ENCODE results near the gene KIF1B. TPM values are rescaled to one million over a fixed set of nuclear protein-coding genes. Genes with fewer than 3 reads are reported as not detected.
A peak's percentile ranks its signal among the peaks of the same experiment; 100 is the strongest.

KIF1B gene
- total RNA-seq, 1 experiment from 2014 or later = 57.7 TPM

GRCh38 chr1:10280439-10281350 is 70.3 kb downstream of the KIF1B start:
- whole genome bisulfite sequencing (ENCODE audit: extremely low coverage, insufficient read length, low lambda C conversion rate) = no CpG with 5 or more reads among the region's 3 CpGs
- H3K56ac ChIP-seq (ENCODE audit: insufficient read length, low read depth, low read length) = no peak overlapping the region
- H2BK15ac ChIP-seq (ENCODE audit: low read depth, low read length) = no peak overlapping the region
- H3K36me3 Mint-ChIP-seq (ENCODE audit: insufficient read depth in 1 of 3, low read depth in 3 of 3) = peaks cover 5 to 63% (median 45%) of the 10 kb centered on the region in 3 experiments; a peak in 5 of 7 replicates
- no peaks in the 10 kb centered on the region for H3K9me3 Mint-ChIP-seq
- TF ChIP-seq, protein P1, sequence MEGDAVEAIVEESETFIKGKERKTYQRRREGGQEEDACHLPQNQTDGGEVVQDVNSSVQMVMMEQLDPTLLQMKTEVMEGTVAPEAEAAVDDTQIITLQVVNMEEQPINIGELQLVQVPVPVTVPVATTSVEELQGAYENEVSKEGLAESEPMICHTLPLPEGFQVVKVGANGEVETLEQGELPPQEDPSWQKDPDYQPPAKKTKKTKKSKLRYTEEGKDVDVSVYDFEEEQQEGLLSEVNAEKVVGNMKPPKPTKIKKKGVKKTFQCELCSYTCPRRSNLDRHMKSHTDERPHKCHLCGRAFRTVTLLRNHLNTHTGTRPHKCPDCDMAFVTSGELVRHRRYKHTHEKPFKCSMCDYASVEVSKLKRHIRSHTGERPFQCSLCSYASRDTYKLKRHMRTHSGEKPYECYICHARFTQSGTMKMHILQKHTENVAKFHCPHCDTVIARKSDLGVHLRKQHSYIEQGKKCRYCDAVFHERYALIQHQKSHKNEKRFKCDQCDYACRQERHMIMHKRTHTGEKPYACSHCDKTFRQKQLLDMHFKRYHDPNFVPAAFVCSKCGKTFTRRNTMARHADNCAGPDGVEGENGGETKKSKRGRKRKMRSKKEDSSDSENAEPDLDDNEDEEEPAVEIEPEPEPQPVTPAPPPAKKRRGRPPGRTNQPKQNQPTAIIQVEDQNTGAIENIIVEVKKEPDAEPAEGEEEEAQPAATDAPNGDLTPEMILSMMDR (conservative IDR thresholded peaks at IDR 0.05) = no peak
- H4K8ac ChIP-seq (replicated peaks; ENCODE audit: insufficient read length, low read depth, low read length) = no peak overlapping the region
- H3T11ph ChIP-seq (ENCODE audit: low read length) = no peak overlapping the region
- no peaks in the 10 kb centered on the region for H3K27me3 Mint-ChIP-seq (ENCODE audit: low read depth)
- no peaks in the 10 kb centered on the region for H3K4me1 ChIP-seq (ENCODE audit: insufficient read depth, low read length)
- H3K27me3 ChIP-seq (ENCODE audit: insufficient read depth, low read length) = no peaks in the 10 kb centered on the region
- H2BK120ac ChIP-seq (ENCODE audit: low read depth, low read length, poor library complexity, severe bottlenecking) = no peak overlapping the region
- DNase-seq = no peak
- H3K79me2 ChIP-seq (ENCODE audit: insufficient read depth, low read length) = no peaks in the 10 kb centered on the region; the same call in 1 of the 2 replicates
- no peak overlapping the region for H3K18ac ChIP-seq (ENCODE audit: insufficient read length, low read depth, low read length)
- H3K9ac ChIP-seq (ENCODE audit: extremely low read depth, insufficient read length, low read length) = no peak overlapping the region
- H3K14ac ChIP-seq (ENCODE audit: insufficient read depth, low read length) = no peak overlapping the region
- no peak overlapping the region for H3K27ac ChIP-seq (ENCODE audit: insufficient read length, low read depth, low read length)
- H3K4me1 Mint-ChIP-seq = no peaks in the 10 kb centered on the region
- no peak overlapping the region for H2BK12ac ChIP-seq (ENCODE audit: insufficient read length, low read depth, low read length)
- no peak overlapping the region for H2BK20ac ChIP-seq (ENCODE audit: low read depth, low read length, poor library complexity, severe bottlenecking)
- no peak overlapping the region for H4K91ac ChIP-seq (ENCODE audit: insufficient read length, low read depth, low read length)
- H4K5ac ChIP-seq (ENCODE audit: insufficient read length, low read depth, low read length) = no peak overlapping the region
- H3K4me2 ChIP-seq (ENCODE audit: insufficient read depth, insufficient read length, low read length) = no peak overlapping the region
- H2AK5ac ChIP-seq (ENCODE audit: insufficient read length, low read length) = no peak overlapping the region
- H2BK5ac ChIP-seq (ENCODE audit: insufficient read length, low read length) = no peak overlapping the region
- H3K9me3 ChIP-seq (ENCODE audit: control insufficient read depth, low read depth, low read length) = no peaks in the 10 kb centered on the region
- no peak overlapping the region for H3K23ac ChIP-seq (ENCODE audit: insufficient read length, low read depth, low read length)
- H3K79me1 ChIP-seq (ENCODE audit: insufficient read depth, low read depth, low read length, poor library complexity, severe bottlenecking) = no peaks in the 10 kb centered on the region
- no peak overlapping the region for H3K4ac ChIP-seq (ENCODE audit: low read depth, low read length)
- no peak overlapping the region for H2AFZ ChIP-seq (ENCODE audit: low read length)
- no peaks in the 10 kb centered on the region for H4K20me1 ChIP-seq (ENCODE audit: control insufficient read depth, insufficient read depth, insufficient read length)
- peak overlapping the region in 1 of 3 experiments; percentile 78; a peak in 3 of 7 replicates for H3K27ac Mint-ChIP-seq
- H3K4me3 Mint-ChIP-seq = no peak overlapping the region
- H3K23me2 ChIP-seq (ENCODE audit: insufficient read length, low read depth, low read length, poor library complexity, severe bottlenecking) = no peaks in the 10 kb centered on the region
